HCT116 (cell line): ENCODE data around the gene DYNLRB1. TPM values are rescaled to one million over a fixed set of nuclear protein-coding genes. Genes with fewer than 3 reads are reported as not detected.

Experiments used
- ATAC-seq: fragments of 200-7000 bp; cut with Tn5 transposase; 2 replicates; pipeline ENCODE4 v1.9.1; 2020; ENCODE audit warnings: mild to moderate bottlenecking, moderate library complexity
- BruUV-seq: library from RNA; stranded (reverse); fragments of 400-500 nt; replicated peaks from 2 replicates; lab custom pipeline; 2021; lab: Mats Ljungman, UMichigan
- CTCF ChIA-PET: fragments of 300-600 bp; sonication (Branson Sonifier 250); formaldehyde crosslinking; loops from one replicate; lab custom pipeline; 2021; ENCODE audit warnings: antibody characterized with exemption; lab: Charles Lee
- POLR2A ChIA-PET: fragments of 300-600, 350-600 bp; sonication (Branson Sonifier 250); formaldehyde crosslinking; loops from one replicate; lab custom pipeline; 2021; ENCODE audit warnings: antibody characterized with exemption; lab: Charles Lee
- RAD21 ChIA-PET, 2 experiments: fragments of 300-600 bp; sonication (Branson Sonifier 250); formaldehyde crosslinking; loops; one replicate each; lab custom pipeline; 2023; ENCODE audit warnings: low total read pairs in 2 of 2; ENCODE audit not compliant: uncharacterized antibody in 2 of 2, unreplicated experiment in 2 of 2, low non-redundant PET in 1 of 2; lab: Charles Lee
- DNase-seq: peaks from one replicate; pipeline ENCODE4 v3.0.0-alpha.2; 2010; ENCODE audit warnings: low read depth, low spot score
- H2AFZ ChIP-seq: fragments of 200-600 bp; shearing (Covaris generic), sonication (generic); 2 replicates; pipeline ENCODE4 v1.6.1; 2017; ENCODE audit warnings: low read depth, mixed run types, mixed read lengths, antibody characterized with exemption, low read length; ENCODE audit not compliant: poor library complexity, severe bottlenecking
- H3K27ac ChIP-seq: 2 replicates; pipeline ENCODE4 v1.5.1; 2012; ENCODE audit warnings: low read depth, low read length
- H3K27me3 ChIP-seq: fragments of 200-600 bp; sonication (generic); 2 replicates; pipeline ENCODE4 v1.6.1; 2016; ENCODE audit warnings: mixed run types, low read length, mixed read lengths; ENCODE audit not compliant: insufficient read depth
- H3K36me3 ChIP-seq, 2 experiments: fragments of 200-500 bp in 1 of 2; fragments of 200-600 bp in 1 of 2; sonication (Bioruptor generic) in 1 of 2; sonication (generic) in 1 of 2; 2 replicates each; pipeline versions ENCODE4 v1.5.1 to v1.6.1; 2014 to 2016; ENCODE audit warnings: low read length in 2 of 2, inconsistent platforms in 1 of 2, mixed read lengths in 1 of 2, mixed run types in 1 of 2; ENCODE audit not compliant: insufficient read depth in 2 of 2, control insufficient read depth in 1 of 2
- H3K4me1 ChIP-seq, 2 experiments: fragments of 200-600 bp in 1 of 2; sonication (generic) in 1 of 2; 2 replicates each; pipeline versions ENCODE4 v1.5.1 to v1.6.1; 2012 to 2017; ENCODE audit warnings: low read length in 2 of 2, inconsistent platforms in 1 of 2, mild to moderate bottlenecking in 1 of 2, mixed read lengths in 1 of 2, mixed run types in 1 of 2, moderate library complexity in 1 of 2; ENCODE audit not compliant: insufficient read depth in 2 of 2, control insufficient read depth in 1 of 2
- H3K4me2 ChIP-seq: fragments of 200-600 bp; sonication (generic); 2 replicates; pipeline ENCODE4 v1.6.1; 2017; ENCODE audit warnings: mixed run types, low read length, mixed read lengths
- H3K4me3 ChIP-seq, 2 experiments: fragments of 200-600 bp in 1 of 2; sonication (generic) in 1 of 2; replicated peaks in 1 of 2; 2 replicates each; pipeline ENCODE4 v1.5.1; 2011 to 2016; ENCODE audit warnings: low read length in 2 of 2, control low read depth in 1 of 2, low read depth in 1 of 2, mild to moderate bottlenecking in 1 of 2, mixed read lengths in 1 of 2, mixed run types in 1 of 2
- H3K79me2 ChIP-seq: fragments of 200-600 bp; sonication (generic); 2 replicates; pipeline ENCODE4 v1.6.1; 2017; ENCODE audit warnings: mild to moderate bottlenecking, mixed run types, low read length, moderate library complexity, mixed read lengths; ENCODE audit not compliant: insufficient read depth
- H3K9ac ChIP-seq: fragments of 200-600 bp; sonication (generic); 2 replicates; pipeline ENCODE4 v1.6.1; 2016; ENCODE audit warnings: low read length, mixed read lengths
- H3K9me2 ChIP-seq: fragments of 200-600 bp; sonication (generic), shearing (Covaris generic); 2 replicates; pipeline ENCODE4 v1.6.1; 2017; ENCODE audit warnings: mixed run types, mild to moderate bottlenecking, moderate library complexity; ENCODE audit not compliant: insufficient read depth
- H3K9me3 ChIP-seq, 2 experiments: fragments of 200-500 bp in 1 of 2; fragments of 200-600 bp in 1 of 2; sonication (Bioruptor generic) in 1 of 2; sonication (generic) in 1 of 2; 2 replicates each; pipeline ENCODE4 v1.6.1; 2014 to 2017; ENCODE audit warnings: low read length in 2 of 2, mixed read lengths in 2 of 2, inconsistent platforms in 1 of 2, low read depth in 1 of 2, mild to moderate bottlenecking in 1 of 2, mixed run types in 1 of 2, moderate library complexity in 1 of 2; ENCODE audit not compliant: control insufficient read depth in 1 of 2, insufficient read depth in 1 of 2
- H4K20me1 ChIP-seq: fragments of 200-600 bp; sonication (generic), shearing (Covaris generic); 2 replicates; pipeline ENCODE4 v1.6.1; 2017; ENCODE audit warnings: mixed run types, mild to moderate bottlenecking, moderate library complexity; ENCODE audit not compliant: insufficient read depth
- CBX3 ChIP-seq: IDR thresholded peaks from 2 replicates; pipeline ENCODE4 v1.6.1; 2012; ENCODE audit warnings: low read depth
- EGR1 ChIP-seq: IDR thresholded peaks from 2 replicates; pipeline ENCODE4 v1.6.1; 2012; ENCODE audit warnings: low read depth
- EZH2 ChIP-seq: fragments of 200-600 bp; sonication (generic); IDR thresholded peaks from 2 replicates; pipeline ENCODE4 v1.6.1; 2017; ENCODE audit warnings: antibody characterized with exemption, mixed run types
- EZH2phosphoT487 ChIP-seq: fragments of 200-600 bp; IDR thresholded peaks from 2 replicates; pipeline ENCODE4 v1.6.1; 2018; ENCODE audit warnings: antibody characterized with exemption, borderline replicate concordance
- FOSL1 ChIP-seq: IDR thresholded peaks from 2 replicates; pipeline ENCODE4 v1.6.1; 2012; ENCODE audit warnings: low read depth
- MAX ChIP-seq: IDR thresholded peaks from 2 replicates; pipeline ENCODE4 v1.6.1; 2012
- POLR2A ChIP-seq: IDR thresholded peaks from 2 replicates; pipeline ENCODE4 v1.7.0; 2011; ENCODE audit warnings: borderline replicate concordance; ENCODE audit not compliant: insufficient read depth, insufficient read length; ENCODE audit errors: extremely low read depth
- POLR2AphosphoS5 ChIP-seq: IDR thresholded peaks from 2 replicates; pipeline ENCODE4 v1.6.1; 2011; ENCODE audit warnings: mild to moderate bottlenecking, low read depth, low read length, moderate library complexity
- RAD21 ChIP-seq: IDR thresholded peaks from 2 replicates; pipeline ENCODE4 v1.6.1; 2012; ENCODE audit warnings: low read depth, mild to moderate bottlenecking
- REST ChIP-seq: IDR thresholded peaks from 2 replicates; pipeline ENCODE4 v1.6.1; 2012; ENCODE audit warnings: low read depth
- SIN3A ChIP-seq: IDR thresholded peaks from 2 replicates; pipeline ENCODE4 v1.6.1; 2012; ENCODE audit warnings: low read depth
- SP1 ChIP-seq: IDR thresholded peaks from 2 replicates; pipeline ENCODE4 v1.6.1; 2012; ENCODE audit warnings: low read depth
- TCF7L2 ChIP-seq: IDR thresholded peaks from 2 replicates; pipeline ENCODE4 v1.7.0; 2011; ENCODE audit warnings: borderline replicate concordance, inconsistent platforms; ENCODE audit not compliant: insufficient read depth, insufficient read length; ENCODE audit errors: extremely low read depth
- YY1 ChIP-seq: IDR thresholded peaks from 2 replicates; pipeline ENCODE4 v1.6.1; 2011; ENCODE audit warnings: low read length, low read depth, moderate library complexity, mild to moderate bottlenecking; ENCODE audit not compliant: insufficient replicate concordance; ENCODE audit errors: extremely low read depth
- ZFX ChIP-seq: fragments of 450-650 bp; IDR thresholded peaks from 2 replicates; pipeline ENCODE4 v1.6.1; 2017
- intact Hi-C: fragments of 100-400 bp; cut with micrococcal nuclease; formaldehyde crosslinking; loops from 2 replicates; pipeline ENCODE4 v1.10.0; 2022
- total RNA-seq: library from RNA; stranded (reverse); gene quantifications from one replicate; pipeline ENCODE4 v1.2.1, GENCODE V29; 2021; ENCODE audit not compliant: unreplicated experiment

The DYNLRB1 gene
- total RNA-seq, 1 experiment from 2014 or later = 106 TPM

- TF ChIP-seq YY1 = no peak
- TF ChIP-seq SIN3A = no peak
- no peak for TF ChIP-seq EZH2phosphoT487
- TF ChIP-seq ZFX = no peak
- no peak for TF ChIP-seq SP1
- no peak for TF ChIP-seq REST
- no peak for TF ChIP-seq CBX3
- no peak for TF ChIP-seq EZH2
- TF ChIP-seq MAX = no peak
- TF ChIP-seq POLR2A = no peak
- no peak for TF ChIP-seq FOSL1
- no peak for TF ChIP-seq TCF7L2
- no peak for TF ChIP-seq EGR1
- no peak for TF ChIP-seq POLR2AphosphoS5
- TF ChIP-seq RAD21 = no peak
- H2AFZ ChIP-seq = no peak overlapping the region
- no peaks in the 10 kb centered on the region for H3K36me3 ChIP-seq
- CTCF ChIA-PET = no interaction called here
- DNase-seq (no peak), ATAC-seq (no peak)
- no peak overlapping the region for H3K4me2 ChIP-seq
- no peaks in the 10 kb centered on the region for H3K9me3 ChIP-seq
- RAD21 ChIA-PET = no interaction called here
- H4K20me1 ChIP-seq = no peaks in the 10 kb centered on the region
- POLR2A ChIA-PET = no interaction called here
- intact Hi-C loops = no loop called here
- no peak overlapping the region for H3K4me3 ChIP-seq
- no TSS peak for BruUV-seq
- no peaks in the 10 kb centered on the region for H3K9me2 ChIP-seq
- H3K79me2 ChIP-seq = no peaks in the 10 kb centered on the region
- no peak overlapping the region for H3K9ac ChIP-seq
- H3K27ac ChIP-seq = no peak overlapping the region
- H3K4me1 ChIP-seq = no peaks in the 10 kb centered on the region
- H3K27me3 ChIP-seq = no peaks in the 10 kb centered on the region
Measured at GRCh38 chr20:34560614-34561013, 44.4 kb downstream of the DYNLRB1 start.
